Activated CD8-positive, alpha-beta memory T cell treated with anti-CD3 and anti-CD28 coated beads, Interleukin-2, amount 50 U/mL, for 1 hour (primary cell): ENCODE measurements around the gene SESN3.

Experiments
- DNase-seq: peaks from one replicate; pipeline ENCODE4 v3.0.0-alpha.2; 2020; ENCODE audit errors: extremely low read depth

SESN3 gene

GRCh38 chr11:95121698-95122097, 109.3 kb downstream of the SESN3 start:
- DNase-seq, result no peak

- DNase-seq, result no peak
Measured at GRCh38 chr11:95119361-95120060, 111.5 kb downstream of the SESN3 start.

GRCh38 chr11:95115597-95115996, 115.4 kb downstream of the SESN3 start:
- no peak for DNase-seq
